ENCODE measurements around the gene UAP1L1.

- TF ChIP-seq CTCF (IDR thresholded peaks at IDR 0.05): peak in 1 of 3 donors; percentile 7
- no peak for TF ChIP-seq POLR2A (IDR thresholded peaks at IDR 0.05)
Measured at GRCh38 chr9:137067860-137068538, 9.3 kb upstream of the UAP1L1 start.
